HG02885 (cell line): ENCODE results near the gene HOTAIR.

Experiments used
- ATAC-seq: cut with Tn5 transposase; IDR thresholded peaks from one replicate; pipeline ENCODE4 v1.9.1; 2021; ENCODE audit warnings: mild to moderate bottlenecking; ENCODE audit not compliant: unreplicated experiment, poor library complexity

The HOTAIR gene

GRCh38 chr12:53988541-53989226 lies 13.9 kb upstream of the HOTAIR start:
- no peak for ATAC-seq

GRCh38 chr12:53987787-53988230 lies 13.1 kb upstream of the HOTAIR start:
- no peak for ATAC-seq

- no peak for ATAC-seq
These were observed 12.1 kb upstream of the HOTAIR start for GRCh38 chr12:53986686-53987483.

GRCh38 chr12:53985994-53986685 lies 11.4 kb upstream of the HOTAIR start:
- ATAC-seq = no peak

GRCh38 chr12:53985692-53985993 lies 10.9 kb upstream of the HOTAIR start:
- ATAC-seq = no peak

- ATAC-seq = peak; percentile 76
These were observed 10.3 kb upstream of the HOTAIR start, which contains the start of gene HOXC10 for GRCh38 chr12:53984901-53985691. HOXC10 (plus strand) TSS chr12:53985146; CDS start chr12:53985260, 114 bp downstream.

- ATAC-seq = no peak
These were observed 9.3 kb upstream of the HOTAIR start for GRCh38 chr12:53983950-53984572.

- no peak for ATAC-seq
These were observed 8.8 kb upstream of the HOTAIR start for GRCh38 chr12:53983568-53983949.

GRCh38 chr12:53982648-53983567 lies 8.2 kb upstream of the HOTAIR start:
- ATAC-seq = no peak

- no peak for ATAC-seq
These were observed 7.1 kb upstream of the HOTAIR start for GRCh38 chr12:53981634-53982565.

- no peak for ATAC-seq
These were observed 6.2 kb upstream of the HOTAIR start for GRCh38 chr12:53980802-53981496.

- ATAC-seq = no peak
These were observed 5.5 kb upstream of the HOTAIR start for GRCh38 chr12:53980104-53980801.

GRCh38 chr12:53978477-53979356 lies 4.0 kb upstream of the HOTAIR start:
- ATAC-seq = no peak

GRCh38 chr12:53977596-53978445 lies 3.1 kb upstream of the HOTAIR start:
- ATAC-seq = no peak
